HG03039 (cell line): ENCODE results near the gene PCYT1A.
"Not testable (repeated sequence)": the region's sequence is repeated elsewhere in the genome, so short reads cannot be mapped to it uniquely, and the experiment has no call there.

Experiments used
- ATAC-seq: cut with Tn5 transposase; IDR thresholded peaks from one replicate; pipeline ENCODE4 v1.9.1; 2021; ENCODE audit warnings: mild to moderate bottlenecking, moderate library complexity; ENCODE audit not compliant: unreplicated experiment

PCYT1A gene

GRCh38 chr3:196216681-196217211 is 70.8 kb downstream of the PCYT1A start:
- no peak for ATAC-seq

- ATAC-seq = no peak
Measured at GRCh38 chr3:196216089-196216564, 71.4 kb downstream of the PCYT1A start, which contains the start of gene SLC51A. SLC51A (plus strand) TSS chr3:196216534; CDS start chr3:196216713, 179 bp downstream.

DNA sequence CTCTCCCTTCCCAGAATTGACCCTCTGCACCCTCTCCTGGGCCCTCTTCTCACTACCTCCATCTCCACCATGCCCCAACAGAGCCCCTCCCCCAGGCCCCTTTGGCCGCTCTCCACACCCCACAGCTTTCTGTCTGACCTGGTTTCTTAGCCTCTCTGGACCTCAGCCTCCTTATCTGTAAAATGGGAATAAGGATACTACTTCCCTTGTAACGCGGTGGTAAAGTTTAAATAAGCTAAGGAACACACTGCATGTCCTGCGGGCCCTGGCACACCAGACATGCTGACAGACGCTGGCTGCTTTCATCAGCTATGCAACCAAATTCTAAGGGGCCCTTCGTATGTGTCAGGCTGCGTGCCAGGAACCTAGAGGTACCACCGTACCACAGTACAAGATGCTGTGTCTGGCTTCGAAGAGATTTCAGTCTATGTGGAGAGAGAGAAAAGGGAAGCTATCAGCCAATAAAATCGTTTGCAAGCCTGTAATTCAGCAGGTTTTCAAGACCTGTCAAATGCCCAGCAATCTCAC is 72.0 kb downstream of the PCYT1A start:
- ATAC-seq = no peak

- no peak for ATAC-seq
Measured at GRCh38 chr3:196214783-196215441, 72.6 kb downstream of the PCYT1A start.

DNA sequence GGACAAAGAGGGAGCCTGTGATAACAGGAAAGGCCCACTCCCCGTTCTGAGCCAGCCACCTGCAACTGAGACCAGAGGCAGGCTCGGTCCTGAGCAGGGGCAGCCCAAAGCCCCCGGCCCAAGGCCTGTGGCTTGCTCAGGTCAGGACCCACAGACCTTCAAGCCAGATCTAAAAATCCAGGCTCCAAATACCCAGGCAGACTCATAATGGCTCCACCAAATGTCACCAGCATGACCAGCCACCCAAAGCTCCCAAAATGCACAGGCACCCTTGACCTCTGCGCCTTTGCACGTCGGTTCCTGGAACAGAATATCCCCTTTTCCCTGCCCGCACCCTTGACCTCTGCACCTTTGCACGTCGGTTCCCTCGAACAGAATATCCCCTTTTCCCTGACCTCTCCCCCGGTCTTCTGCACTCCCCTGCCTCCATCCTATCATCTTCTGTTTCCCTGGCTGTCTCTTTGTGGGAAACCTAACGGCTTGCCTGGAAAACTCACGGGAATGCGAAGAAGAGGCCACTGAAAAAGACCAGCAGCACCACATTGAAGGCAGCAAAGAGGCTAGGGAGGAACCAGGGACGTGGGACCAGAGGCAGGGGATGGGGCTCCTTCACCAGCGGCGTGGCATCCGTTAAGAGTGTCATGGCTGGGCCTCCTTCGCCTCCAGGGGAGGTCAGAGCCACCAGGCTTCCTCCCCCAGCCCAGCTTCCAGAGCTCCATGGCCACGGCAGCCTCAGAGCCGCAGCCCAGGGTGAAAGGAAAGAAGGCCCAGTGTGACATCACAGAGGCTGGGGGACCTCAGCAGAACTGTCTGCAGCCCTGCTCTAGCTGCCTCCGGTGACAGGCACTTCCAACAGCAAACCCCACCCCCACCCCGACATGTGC is 76.6 kb downstream of the PCYT1A start, which contains the start of gene ZDHHC19:
Gene ZDHHC19, minus strand, starts transcription at position 728 of the 884 bp plus-strand sequence. Its CDS starts 85 bp downstream, at position 643.
- ATAC-seq = no peak

GRCh38 chr3:196209944-196210672 is 77.4 kb downstream of the PCYT1A start:
- ATAC-seq = not testable (repeated sequence)

DNA sequence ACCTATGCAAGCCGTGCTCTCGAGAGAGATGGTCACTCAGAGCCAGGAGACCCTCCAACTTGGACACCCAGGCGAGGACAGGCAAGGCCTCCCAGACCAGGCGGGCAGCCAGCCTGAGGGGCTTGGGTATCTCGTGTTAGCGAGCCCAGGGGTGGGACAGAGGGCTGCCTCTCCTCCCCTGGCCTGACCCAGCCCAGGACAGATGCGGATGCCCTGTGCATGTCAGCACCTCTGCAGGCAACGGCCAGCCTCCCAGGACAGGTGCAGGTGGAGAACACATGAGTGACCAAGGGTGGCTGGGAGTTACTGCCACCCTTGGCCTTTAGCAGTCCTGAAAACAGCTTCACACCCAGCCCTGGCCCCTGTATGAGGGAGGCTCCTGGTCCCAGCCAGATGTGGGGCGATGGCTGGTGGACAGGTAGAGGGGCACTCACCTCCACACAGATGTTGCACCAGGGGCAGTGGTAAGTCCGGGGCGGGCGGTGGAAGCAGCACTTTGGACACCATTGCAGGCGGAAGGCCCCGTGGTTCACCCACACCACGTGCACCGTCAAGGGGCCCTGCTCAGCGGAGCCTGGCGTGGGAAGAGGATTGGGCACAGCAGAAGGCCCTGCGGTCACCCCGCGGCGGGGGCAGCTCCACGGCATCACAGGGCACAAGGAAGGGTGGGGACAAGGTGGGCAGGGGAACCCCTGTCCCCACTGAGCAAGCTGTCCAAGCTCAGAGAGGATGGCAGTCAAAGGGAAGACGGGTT is 78.4 kb downstream of the PCYT1A start:
- ATAC-seq = no peak

- no peak for ATAC-seq
Measured at GRCh38 chr3:196207833-196208607, 79.5 kb downstream of the PCYT1A start.

GRCh38 chr3:196207159-196207832 is 80.2 kb downstream of the PCYT1A start:
- no peak for ATAC-seq

DNA sequence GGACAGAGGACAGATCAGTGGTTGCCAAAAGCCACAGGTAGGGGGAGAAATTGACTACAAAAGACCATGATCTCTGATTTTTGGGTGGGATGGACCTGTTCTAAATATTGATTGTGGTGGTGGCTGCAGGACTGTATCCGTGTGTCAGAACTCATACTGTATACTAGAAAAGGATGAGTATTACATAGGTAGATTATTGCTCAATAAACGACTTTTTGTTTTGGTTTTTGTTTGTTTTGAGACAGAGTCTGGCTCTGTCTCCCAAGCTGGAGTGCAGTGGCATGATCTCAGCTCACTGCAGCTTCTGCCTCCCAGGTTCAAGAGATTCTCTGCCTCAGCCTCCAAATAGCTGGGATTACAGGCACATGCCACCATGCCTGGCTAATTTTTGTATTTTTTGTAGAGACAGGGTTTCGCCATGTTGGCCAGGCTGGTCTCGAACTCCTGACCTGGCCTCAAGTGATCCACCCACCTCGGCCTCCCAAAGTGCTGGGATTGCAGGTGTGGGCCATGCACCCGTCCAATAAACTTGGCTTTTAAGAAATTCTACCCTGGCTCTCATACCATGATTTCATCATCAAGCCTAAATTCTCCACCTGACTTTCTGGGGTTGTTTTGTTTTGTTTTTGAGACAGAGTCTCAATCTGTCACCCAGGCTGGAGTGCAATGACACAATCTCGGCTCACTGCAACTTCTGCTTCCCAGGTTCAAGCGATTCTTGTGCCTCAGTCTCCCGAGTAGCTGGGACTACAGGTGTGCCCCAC is 81.9 kb downstream of the PCYT1A start:
- not testable (repeated sequence) for ATAC-seq

GRCh38 chr3:196203846-196204245 is 83.7 kb downstream of the PCYT1A start:
- ATAC-seq = no peak

GRCh38 chr3:196202516-196202970 is 85.0 kb downstream of the PCYT1A start:
- ATAC-seq = no peak

DNA sequence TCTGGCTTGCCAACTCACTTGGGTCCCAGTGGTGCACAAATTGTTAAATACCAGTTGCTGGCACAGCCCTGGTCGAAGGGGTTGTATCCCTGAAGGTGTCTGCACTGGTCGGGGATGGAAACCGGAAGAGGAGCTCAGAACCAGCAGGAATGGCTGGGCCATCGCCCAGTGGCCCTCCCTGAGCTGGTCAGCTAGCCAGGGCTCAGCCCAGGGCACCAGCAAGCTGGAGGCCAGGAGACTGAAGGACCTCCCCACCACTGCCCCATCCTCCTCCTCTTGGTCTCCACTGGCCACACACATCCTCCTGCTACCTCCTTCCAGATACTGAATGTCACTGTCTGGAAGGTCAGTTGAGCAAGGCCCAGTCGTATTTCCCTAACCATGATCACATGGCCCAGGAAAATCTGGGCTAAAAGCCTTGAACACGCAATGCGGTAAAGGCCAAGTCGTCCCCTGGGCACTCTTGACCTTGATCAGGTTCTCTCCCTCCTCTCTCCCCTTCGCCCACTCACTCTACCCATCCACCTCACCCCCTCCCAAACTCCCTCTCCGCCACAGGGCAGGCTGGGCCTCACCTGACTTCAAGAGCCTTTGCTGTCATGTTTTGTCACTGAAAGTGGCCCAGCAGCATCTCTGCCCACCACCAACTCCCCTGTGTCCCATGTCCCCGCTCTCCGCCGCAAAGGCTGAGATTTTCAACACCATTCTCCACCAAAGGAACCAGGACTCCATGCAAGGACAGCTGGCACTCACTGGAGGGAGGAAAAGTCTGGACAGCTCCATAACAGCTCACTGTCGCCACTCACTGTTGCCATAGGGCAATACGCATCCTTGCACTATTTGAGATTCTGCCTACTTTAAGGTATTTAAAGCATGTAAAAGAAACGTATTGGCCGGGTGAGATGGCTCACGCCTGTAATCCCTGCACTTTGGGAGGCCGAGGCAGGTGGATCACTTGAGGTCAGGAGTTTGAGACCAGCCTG is 88.5 kb downstream of the PCYT1A start:
- ATAC-seq = no peak

- ATAC-seq = no peak
Measured at GRCh38 chr3:196198081-196198675, 89.3 kb downstream of the PCYT1A start.

- ATAC-seq = no peak
Measured at GRCh38 chr3:196197524-196197923, 90.0 kb downstream of the PCYT1A start.

DNA sequence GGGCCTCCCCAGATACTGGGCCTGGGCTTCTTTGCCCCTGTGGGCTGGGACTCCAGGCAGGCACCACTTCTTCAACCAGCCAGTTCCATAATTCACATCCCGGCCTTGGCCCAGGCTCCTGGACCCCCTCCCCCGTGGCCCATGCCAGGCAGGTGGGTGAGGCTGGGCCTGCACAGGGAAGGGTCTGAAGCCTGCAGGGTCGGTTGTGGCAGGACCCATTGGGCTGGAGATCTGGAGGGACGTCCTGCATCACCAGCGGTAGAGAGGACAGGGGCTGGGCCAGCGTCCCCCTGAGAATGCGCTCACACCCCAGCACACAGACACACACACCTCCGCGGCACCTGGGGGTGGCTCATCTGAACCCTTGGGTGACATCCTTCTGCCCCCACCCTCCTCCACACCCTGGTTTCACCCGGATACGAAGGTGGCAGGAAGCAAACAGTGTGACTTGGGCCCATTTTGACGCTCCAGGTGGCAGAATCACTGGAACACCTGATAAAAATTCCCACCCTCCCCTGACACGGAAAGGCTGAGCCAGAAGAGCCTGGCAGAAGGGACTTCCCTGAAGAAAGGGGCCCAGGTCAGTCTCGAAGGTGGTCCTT is 91.8 kb downstream of the PCYT1A start:
- ATAC-seq = no peak
